Caco-2 (cell line): ENCODE data around the gene C16orf92. TPM values are rescaled to one million over a fixed set of nuclear protein-coding genes. Genes with fewer than 3 reads are reported as not detected.
A peak's percentile ranks its signal among the peaks of the same experiment; 100 is the strongest.

ENCODE experiments used
- BruUV-seq: library from RNA; stranded (reverse); fragments of 400-500 nt; replicated peaks from 2 replicates; lab custom pipeline; 2021; lab: Mats Ljungman, UMichigan
- CTCF ChIA-PET: fragments of 300-600 bp; sonication (Branson Sonifier 250); formaldehyde crosslinking; loops from one replicate; lab custom pipeline; 2022; ENCODE audit warnings: antibody characterized with exemption; lab: Charles Lee
- POLR2A ChIA-PET: fragments of 300-600 bp; sonication (Branson Sonifier 250); formaldehyde crosslinking; loops from one replicate; lab custom pipeline; 2022; ENCODE audit warnings: antibody characterized with exemption; lab: Charles Lee
- DNase-seq, 2 experiments: peaks; one replicate each; pipeline versions ENCODE4 v3.0.0 to v3.0.0-alpha.2; 2020 to 2022
- H3K27me3 ChIP-seq: replicated peaks from 2 replicates; pipeline ENCODE4 v1.6.0; 2011; ENCODE audit warnings: low read length; ENCODE audit not compliant: control insufficient read depth, insufficient read depth
- H3K36me3 ChIP-seq: 2 replicates; pipeline ENCODE4 v1.5.1; 2011; ENCODE audit warnings: low read length; ENCODE audit not compliant: control insufficient read depth, insufficient read depth
- H3K4me1 ChIP-seq: fragments of 250-450 bp; sonication (Bioruptor Pico); 2 replicates; pipeline ENCODE4 v1.5.1; 2020; ENCODE audit warnings: mild to moderate bottlenecking
- H3K4me3 ChIP-seq: 2 replicates; pipeline ENCODE4 v1.5.1; 2011; ENCODE audit warnings: low read depth, mild to moderate bottlenecking, control low read depth, low read length
- H3K9me3 ChIP-seq: fragments of 250-450 bp; sonication (Bioruptor Pico); 2 replicates; pipeline ENCODE4 v1.5.1; 2020; ENCODE audit warnings: mild to moderate bottlenecking, moderate library complexity
- H3K27ac Mint-ChIP-seq: one replicate; pipeline ENCODE4 v1.8.0; 2022; ENCODE audit warnings: mixed read lengths; ENCODE audit not compliant: unreplicated experiment
- H3K27me3 Mint-ChIP-seq: one replicate; pipeline ENCODE4 v1.8.0; 2022; ENCODE audit warnings: mixed read lengths; ENCODE audit not compliant: insufficient read depth, unreplicated experiment
- H3K36me3 Mint-ChIP-seq: one replicate; pipeline ENCODE4 v1.8.0; 2022; ENCODE audit warnings: mild to moderate bottlenecking, mixed read lengths; ENCODE audit not compliant: insufficient read depth, unreplicated experiment
- H3K4me1 Mint-ChIP-seq: one replicate; pipeline ENCODE4 v1.8.0; 2022; ENCODE audit warnings: low read depth, mixed read lengths; ENCODE audit not compliant: unreplicated experiment
- H3K4me3 Mint-ChIP-seq: one replicate; pipeline ENCODE4 v1.8.0; 2022; ENCODE audit warnings: mild to moderate bottlenecking, moderate library complexity, mixed read lengths; ENCODE audit not compliant: unreplicated experiment
- H3K9me3 Mint-ChIP-seq: one replicate; pipeline ENCODE4 v1.8.0; 2022; ENCODE audit warnings: mixed read lengths; ENCODE audit not compliant: unreplicated experiment
- CTCF ChIP-seq, 2 experiments: fragments of 200-600 bp in 1 of 2; IDR thresholded peaks; 1 replicate in 1 of 2; 2 replicates in 1 of 2; pipeline versions ENCODE4 v1.5.1 to v1.8.0; 2011 to 2022; ENCODE audit warnings: antibody characterized with exemption in 1 of 2, control low read depth in 1 of 2, inconsistent platforms in 1 of 2, low read depth in 1 of 2, low read length in 1 of 2, mild to moderate bottlenecking in 1 of 2, moderate library complexity in 1 of 2; ENCODE audit not compliant: insufficient read depth in 1 of 2, severe bottlenecking in 1 of 2, unreplicated experiment in 1 of 2
- intact Hi-C: fragments of 100-400 bp; cut with micrococcal nuclease; formaldehyde crosslinking; loops from one replicate; pipeline ENCODE4 v1.10.0; 2022; ENCODE audit not compliant: unreplicated experiment
- total RNA-seq: library from RNA; stranded (reverse); gene quantifications from 2 replicates; pipeline ENCODE4 v1.2.3, GENCODE V29; 2022

C16orf92 gene
- total RNA-seq, 1 experiment from 2014 or later, result not detected

- intact Hi-C loops, result no loop called here
- Mint-ChIP-seq H3K9me3 (no peaks in the 10 kb centered on the region), H3K27me3 (no peaks in the 10 kb centered on the region), H3K4me1 (peaks cover 10% of the 10 kb centered on the region), H3K36me3 (peaks cover 56% of the 10 kb centered on the region), H3K4me3 (no peak overlapping the region), H3K27ac (no peak overlapping the region)
- Histone ChIP-seq H3K36me3 (peaks cover 3% of the 10 kb centered on the region), H3K4me1 (no peaks in the 10 kb centered on the region), H3K4me3 (no peak overlapping the region), H3K9me3 (no peaks in the 10 kb centered on the region), H3K27me3 (no peaks in the 10 kb centered on the region)
- CTCF ChIA-PET, result no interaction called here
- BruUV-seq, result no TSS peak
- no peak for DNase-seq
- POLR2A ChIA-PET, result no interaction called here
- no peak for TF ChIP-seq CTCF (IDR thresholded peaks at IDR 0.05; ENCODE audit: insufficient read depth in 1 of 2, low read depth in 1 of 2, low read length in 1 of 2, severe bottlenecking in 1 of 2, unreplicated experiment in 1 of 2)
Observed at GRCh38 chr16:29988346-29989075, 34.5 kb upstream of the C16orf92 start.

GRCh38 chr16:29989111-29989858 lies 33.7 kb upstream of the C16orf92 start:
- Mint-ChIP-seq H3K9me3 (no peaks in the 10 kb centered on the region), H3K27me3 (no peaks in the 10 kb centered on the region), H3K27ac (peak overlapping the region; percentile 13), H3K4me1 (peaks cover 16% of the 10 kb centered on the region), H3K4me3 (no peak overlapping the region), H3K36me3 (peaks cover 54% of the 10 kb centered on the region)
- Histone ChIP-seq H3K27me3 (no peaks in the 10 kb centered on the region), H3K4me3 (no peak overlapping the region), H3K36me3 (peaks cover 3% of the 10 kb centered on the region), H3K9me3 (no peaks in the 10 kb centered on the region), H3K4me1 (no peaks in the 10 kb centered on the region)
- BruUV-seq, result no TSS peak
- intact Hi-C loops, result no loop called here
- ChIA-PET CTCF (no interaction called here), POLR2A (no interaction called here)
- no peak for DNase-seq
- TF ChIP-seq CTCF (IDR thresholded peaks at IDR 0.05; ENCODE audit: insufficient read depth in 1 of 2, low read depth in 1 of 2, low read length in 1 of 2, severe bottlenecking in 1 of 2, unreplicated experiment in 1 of 2), result no peak

- no peak for DNase-seq
- Histone ChIP-seq H3K9me3 (no peaks in the 10 kb centered on the region), H3K4me1 (0 out of 2 replicates have a peak, but pooled peaks cover 6% of the 10 kb centered on the region), H3K4me3 (no peak overlapping the region), H3K36me3 (peaks cover 3% of the 10 kb centered on the region), H3K27me3 (no peaks in the 10 kb centered on the region)
- BruUV-seq, result no TSS peak
- H3K36me3 Mint-ChIP-seq, result peaks cover 57% of the 10 kb centered on the region
- no peak overlapping the region for H3K4me3 Mint-ChIP-seq
- no peak for TF ChIP-seq CTCF (IDR thresholded peaks at IDR 0.05; ENCODE audit: insufficient read depth in 1 of 2, low read depth in 1 of 2, low read length in 1 of 2, severe bottlenecking in 1 of 2, unreplicated experiment in 1 of 2)
- no peaks in the 10 kb centered on the region for H3K27me3 Mint-ChIP-seq
- peaks cover 22% of the 10 kb centered on the region for H3K4me1 Mint-ChIP-seq
- H3K27ac Mint-ChIP-seq, result no peak overlapping the region
- intact Hi-C loops, result loop anchor here (10.0 kb wide), 1 partner anchor 175 kb away; the partner anchor contains the start of genes PAGR1 and PRRT2
- no peaks in the 10 kb centered on the region for H3K9me3 Mint-ChIP-seq
- POLR2A ChIA-PET, result no interaction called here
- CTCF ChIA-PET, result no interaction called here
Observed at GRCh38 chr16:29990034-29990433, 33.0 kb upstream of the C16orf92 start.
